Right atrium auricular region (tissue), 2 donors: ENCODE measurements around the gene SUCLG2. TPM values are rescaled to one million over a fixed set of nuclear protein-coding genes. Genes with fewer than 3 reads are reported as not detected.

Source experiments
- DNase-seq: peaks from one replicate; pipeline ENCODE4 v3.0.0-alpha.2; 2019; ENCODE audit warnings: low spot score
- H3K27ac ChIP-seq, 2 donors: fragments of 200-600 bp; sonication (generic); 1 replicate in 1 of 2; 2 replicates in 1 of 2; pipeline ENCODE4 v1.5.1; 2016 to 2019
- H3K27me3 ChIP-seq, 2 donors: fragments of 200-600 bp; sonication (generic); one replicate each; pipeline versions ENCODE4 v1.5.1 to v1.6.0; 2017 to 2019
- H3K36me3 ChIP-seq: fragments of 200-600 bp; sonication (generic); one replicate; pipeline ENCODE4 v1.5.1; 2016
- H3K4me1 ChIP-seq, 2 donors: fragments of 200-600 bp; sonication (generic); one replicate each; pipeline versions ENCODE4 v1.5.1 to v1.6.0; 2017 to 2019
- H3K4me3 ChIP-seq, 2 donors: fragments of 200-600 bp; sonication (generic); 1 replicate in 1 of 2; 2 replicates in 1 of 2; pipeline ENCODE4 v1.5.1; 2017 to 2019; ENCODE audit warnings: mild to moderate bottlenecking in 1 of 2, moderate library complexity in 1 of 2
- H3K9me3 ChIP-seq, 2 donors: fragments of 200-600 bp; sonication (generic); one replicate each; pipeline ENCODE4 v1.5.1; 2019
- total RNA-seq, 2 donors: library from RNA; depleted of rRNA; stranded (reverse); fragments of >200 nt; gene quantifications; one replicate each; pipeline ENCODE4 v1.1.0, GENCODE V29; 2016
- TF ChIP-seq, protein P1 (sequence below), 2 donors: fragments of 200-600 bp; sonication (generic); IDR thresholded peaks; one replicate each; pipeline ENCODE4 v1.5.1; 2019; ENCODE audit warnings: antibody characterized with exemption in 2 of 2

The SUCLG2 gene
- total RNA-seq, 2 donors from 2014 or later = 39.0 to 81.5 TPM

- Histone ChIP-seq H3K36me3 (no peaks in the 10 kb centered on the region), H3K4me1 (peaks cover 0 to 27% of the 10 kb centered on the region in 2 donors), H3K4me3 (no peak overlapping the region), H3K27ac (no peak overlapping the region), H3K9me3 (no peaks in the 10 kb centered on the region), H3K27me3 (no peaks in the 10 kb centered on the region)
- TF ChIP-seq, protein P1, sequence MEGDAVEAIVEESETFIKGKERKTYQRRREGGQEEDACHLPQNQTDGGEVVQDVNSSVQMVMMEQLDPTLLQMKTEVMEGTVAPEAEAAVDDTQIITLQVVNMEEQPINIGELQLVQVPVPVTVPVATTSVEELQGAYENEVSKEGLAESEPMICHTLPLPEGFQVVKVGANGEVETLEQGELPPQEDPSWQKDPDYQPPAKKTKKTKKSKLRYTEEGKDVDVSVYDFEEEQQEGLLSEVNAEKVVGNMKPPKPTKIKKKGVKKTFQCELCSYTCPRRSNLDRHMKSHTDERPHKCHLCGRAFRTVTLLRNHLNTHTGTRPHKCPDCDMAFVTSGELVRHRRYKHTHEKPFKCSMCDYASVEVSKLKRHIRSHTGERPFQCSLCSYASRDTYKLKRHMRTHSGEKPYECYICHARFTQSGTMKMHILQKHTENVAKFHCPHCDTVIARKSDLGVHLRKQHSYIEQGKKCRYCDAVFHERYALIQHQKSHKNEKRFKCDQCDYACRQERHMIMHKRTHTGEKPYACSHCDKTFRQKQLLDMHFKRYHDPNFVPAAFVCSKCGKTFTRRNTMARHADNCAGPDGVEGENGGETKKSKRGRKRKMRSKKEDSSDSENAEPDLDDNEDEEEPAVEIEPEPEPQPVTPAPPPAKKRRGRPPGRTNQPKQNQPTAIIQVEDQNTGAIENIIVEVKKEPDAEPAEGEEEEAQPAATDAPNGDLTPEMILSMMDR (IDR thresholded peaks at IDR 0.05) = peak; percentile 41 to 72
- no peak for DNase-seq
Measured at GRCh38 chr3:67381667-67382272, 272.6 kb downstream of the SUCLG2 start.

- Histone ChIP-seq H3K4me1 (peaks cover 0 to 27% of the 10 kb centered on the region in 2 donors), H3K9me3 (no peaks in the 10 kb centered on the region), H3K36me3 (peaks cover 3% of the 10 kb centered on the region), H3K27me3 (no peaks in the 10 kb centered on the region), H3K4me3 (no peak overlapping the region), H3K27ac (no peak overlapping the region)
- TF ChIP-seq, protein P1 (IDR thresholded peaks at IDR 0.05) = no peak
- DNase-seq = no peak
Measured at GRCh38 chr3:67380118-67380517, 274.3 kb downstream of the SUCLG2 start.

DNA sequence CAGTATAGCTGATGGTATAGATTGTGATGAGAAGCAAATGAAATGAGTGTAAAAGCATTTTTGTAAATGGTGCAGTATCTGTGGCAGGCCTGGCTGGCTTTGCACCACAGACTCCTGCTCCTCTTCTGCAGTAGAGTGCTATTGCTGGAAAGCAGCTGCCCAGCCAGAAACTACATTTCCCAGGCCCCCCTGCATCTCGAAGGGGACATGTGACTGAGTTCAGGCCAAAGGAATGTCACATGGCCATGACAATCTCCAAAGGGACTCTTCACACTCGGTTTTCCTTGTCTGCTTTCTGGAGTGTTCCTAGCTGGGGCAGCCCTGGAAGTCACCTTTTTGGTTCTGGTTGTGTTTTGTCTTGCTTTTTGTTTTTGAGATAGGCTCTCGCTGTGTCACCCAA, 277.1 kb downstream of the SUCLG2 start:
- Histone ChIP-seq H3K27me3 (no peaks in the 10 kb centered on the region), H3K4me1 (peaks cover 0 to 2% of the 10 kb centered on the region in 2 donors), H3K4me3 (no peak overlapping the region), H3K9me3 (no peaks in the 10 kb centered on the region), H3K36me3 (peaks cover 12% of the 10 kb centered on the region), H3K27ac (no peak overlapping the region)
- no peak for DNase-seq
- TF ChIP-seq, protein P1 (IDR thresholded peaks at IDR 0.05) = no peak

GRCh38 chr3:67376416-67376815, 278.0 kb downstream of the SUCLG2 start:
- no peaks in the 10 kb centered on the region for H3K27me3 ChIP-seq
- no peaks in the 10 kb centered on the region for H3K4me1 ChIP-seq
- H3K36me3 ChIP-seq = peaks cover 12% of the 10 kb centered on the region
- DNase-seq = no peak
- H3K27ac ChIP-seq = no peak overlapping the region
- H3K9me3 ChIP-seq = no peaks in the 10 kb centered on the region
- H3K4me3 ChIP-seq = no peak overlapping the region
- TF ChIP-seq, protein P1 (IDR thresholded peaks at IDR 0.05) = no peak

GRCh38 chr3:67375976-67376375, 278.4 kb downstream of the SUCLG2 start:
- Histone ChIP-seq H3K9me3 (no peaks in the 10 kb centered on the region), H3K4me1 (no peaks in the 10 kb centered on the region), H3K27me3 (no peaks in the 10 kb centered on the region), H3K4me3 (no peak overlapping the region), H3K36me3 (peaks cover 12% of the 10 kb centered on the region), H3K27ac (no peak overlapping the region)
- no peak for DNase-seq
- TF ChIP-seq, protein P1 (IDR thresholded peaks at IDR 0.05) = no peak

GRCh38 chr3:67362686-67363085, 291.7 kb downstream of the SUCLG2 start:
- Histone ChIP-seq H3K36me3 (no peaks in the 10 kb centered on the region), H3K27me3 (no peaks in the 10 kb centered on the region), H3K27ac (no peak overlapping the region), H3K9me3 (no peaks in the 10 kb centered on the region), H3K4me1 (no peaks in the 10 kb centered on the region), H3K4me3 (no peak overlapping the region)
- DNase-seq = no peak
- TF ChIP-seq, protein P1 (IDR thresholded peaks at IDR 0.05) = no peak
